Raji (cell line): ENCODE results near the gene HPRT1.

ENCODE experiments used
- POLR2A ChIP-seq: IDR thresholded peaks from 2 replicates; pipeline ENCODE4 v1.6.1; 2011; ENCODE audit warnings: low read depth, low read length, control low read depth; ENCODE audit not compliant: insufficient read depth

HPRT1 gene

GRCh38 chrX:134460862-134461220 is 876 bp downstream of the HPRT1 start:
- no peak for TF ChIP-seq POLR2A

GRCh38 chrX:134461437-134461836 is 1.5 kb downstream of the HPRT1 start:
- no peak for TF ChIP-seq POLR2A

- no peak for TF ChIP-seq POLR2A
These were observed 3.0 kb downstream of the HPRT1 start for GRCh38 chrX:134462927-134463326.

- TF ChIP-seq POLR2A: no peak
These were observed 9.5 kb downstream of the HPRT1 start for GRCh38 chrX:134469486-134469885.

GRCh38 chrX:134470013-134470412 is 10.0 kb downstream of the HPRT1 start:
- TF ChIP-seq POLR2A: no peak

GRCh38 chrX:134472041-134472440 is 12.1 kb downstream of the HPRT1 start:
- no peak for TF ChIP-seq POLR2A

- TF ChIP-seq POLR2A: no peak
These were observed 16.3 kb downstream of the HPRT1 start for GRCh38 chrX:134476284-134476683.

- TF ChIP-seq POLR2A: no peak
These were observed 18.4 kb downstream of the HPRT1 start for GRCh38 chrX:134478374-134478773.

- no peak for TF ChIP-seq POLR2A
These were observed 20.1 kb downstream of the HPRT1 start for GRCh38 chrX:134480061-134480460.

- TF ChIP-seq POLR2A: no peak
These were observed 21.4 kb downstream of the HPRT1 start for GRCh38 chrX:134481339-134481738.

GRCh38 chrX:134482371-134482770 is 22.4 kb downstream of the HPRT1 start:
- no peak for TF ChIP-seq POLR2A

GRCh38 chrX:134484039-134484438 is 24.1 kb downstream of the HPRT1 start:
- TF ChIP-seq POLR2A: no peak

- no peak for TF ChIP-seq POLR2A
These were observed 42.0 kb downstream of the HPRT1 start for GRCh38 chrX:134501941-134502340.

- no peak for TF ChIP-seq POLR2A
These were observed 42.7 kb downstream of the HPRT1 start for GRCh38 chrX:134502686-134503085.

- no peak for TF ChIP-seq POLR2A
These were observed 52.6 kb downstream of the HPRT1 start for GRCh38 chrX:134512566-134512965.

- TF ChIP-seq POLR2A: no peak
These were observed 53.1 kb downstream of the HPRT1 start for GRCh38 chrX:134513091-134513490.

GRCh38 chrX:134520860-134521390 is 61.0 kb downstream of the HPRT1 start:
- no peak for TF ChIP-seq POLR2A

GRCh38 chrX:134524181-134524580 is 64.2 kb downstream of the HPRT1 start:
- TF ChIP-seq POLR2A: no peak

- TF ChIP-seq POLR2A: no peak
These were observed 65.3 kb downstream of the HPRT1 start for GRCh38 chrX:134525086-134525792.
